ENCODE results near the gene SNX9.

SNX9 gene

DNA sequence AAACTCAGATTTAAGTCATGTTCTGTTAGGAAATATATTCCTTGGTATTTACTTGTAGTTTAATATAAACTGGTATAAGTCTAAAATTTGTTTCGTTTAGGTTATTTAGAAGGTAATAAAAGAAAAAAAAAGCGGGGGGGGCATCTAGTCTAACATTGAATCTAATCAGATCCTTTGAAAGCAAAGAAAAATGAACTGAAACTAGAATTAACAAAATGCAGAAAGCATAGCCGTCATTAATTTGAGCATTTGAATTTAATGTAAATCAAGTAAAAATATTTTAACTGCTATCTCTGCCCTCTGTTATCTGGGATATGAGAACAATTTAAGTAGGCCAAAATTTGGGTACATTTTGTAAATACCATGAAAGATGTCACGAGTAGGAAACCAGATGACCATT, 54.1 kb downstream of the SNX9 start:
- Histone ChIP-seq H3K27me3 (ENCODE audit: insufficient read depth, low read length) (no peaks in the 10 kb centered on the region; the same call in 1 of the 2 replicates), H3K36me3 (ENCODE audit: insufficient read depth, low read length) (no peaks in the 10 kb centered on the region), H3K27ac (ENCODE audit: low read depth, low read length, poor library complexity, severe bottlenecking) (no peak overlapping the region), H3K9ac (ENCODE audit: low read length) (no peak overlapping the region), H3F3A (ENCODE audit: insufficient read depth, low read length) (no peaks in the 10 kb centered on the region), H3K4me2 (ENCODE audit: low read length) (no peak overlapping the region), H4K20me1 (ENCODE audit: insufficient read depth, low read length) (no peaks in the 10 kb centered on the region), H2AFZ (ENCODE audit: low read length) (no peak overlapping the region), H3K9me2 (ENCODE audit: low read depth, low read length) (no peaks in the 10 kb centered on the region), H3K4me1 (ENCODE audit: insufficient read depth, low read length, severe bottlenecking) (no peaks in the 10 kb centered on the region), H3K79me2 (ENCODE audit: insufficient read depth, low read length) (no peaks in the 10 kb centered on the region), H3K9me3 (ENCODE audit: low read length) (no peaks in the 10 kb centered on the region), H3K4me3 (ENCODE audit: low read depth, low read length, poor library complexity, severe bottlenecking) (no peak overlapping the region)
- TF ChIP-seq EZH2 (IDR thresholded peaks at IDR 0.05; ENCODE audit: borderline replicate concordance, low read length), result no peak

DNA sequence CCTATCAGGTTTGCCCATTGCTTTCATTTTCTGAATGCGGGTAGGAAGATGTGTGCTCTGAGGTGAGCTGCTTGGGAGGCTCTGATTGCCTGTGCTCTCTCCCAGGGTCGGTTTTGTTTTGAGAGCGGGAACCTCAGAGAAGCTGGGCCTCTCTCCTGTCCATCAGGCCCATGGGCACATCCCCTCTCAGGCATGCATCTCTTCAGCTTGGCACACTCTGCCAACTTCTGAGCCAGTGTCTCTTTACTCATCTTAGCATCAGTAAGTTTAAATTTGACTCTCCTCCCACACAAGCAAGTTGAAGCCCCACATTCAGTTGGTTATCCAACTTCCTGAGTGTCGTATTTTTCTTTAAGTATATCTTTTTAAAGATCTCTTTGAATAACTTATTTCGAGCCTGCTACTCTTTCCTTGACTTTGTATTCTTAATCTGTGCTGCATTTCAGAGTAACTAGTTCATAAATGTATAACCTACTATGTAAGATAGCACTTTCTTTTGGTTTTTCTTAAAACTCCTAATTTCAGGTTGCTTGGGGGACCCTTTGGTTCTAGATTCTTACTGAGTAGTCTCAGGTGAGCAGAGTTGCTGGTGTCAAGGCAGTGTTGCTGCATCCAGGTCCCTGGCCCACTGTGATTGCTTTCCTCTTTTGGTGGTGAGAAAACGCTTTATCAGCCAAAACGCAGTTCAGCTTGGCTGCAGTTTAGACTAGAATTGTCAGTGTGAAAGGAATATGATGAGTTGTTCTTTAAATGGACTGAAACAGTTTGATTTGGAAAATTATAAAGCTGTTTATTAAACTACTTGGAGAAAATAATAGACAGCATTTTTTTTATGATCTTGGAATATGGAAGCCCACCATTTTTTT, 54.8 kb downstream of the SNX9 start:
- Histone ChIP-seq H3F3A (ENCODE audit: insufficient read depth, low read length) (no peaks in the 10 kb centered on the region), H3K9me2 (ENCODE audit: low read depth, low read length) (no peaks in the 10 kb centered on the region), H3K4me2 (ENCODE audit: low read length) (no peak overlapping the region), H3K4me3 (ENCODE audit: low read depth, low read length, poor library complexity, severe bottlenecking) (no peak overlapping the region), H3K9ac (ENCODE audit: low read length) (no peak overlapping the region), H3K27ac (ENCODE audit: low read depth, low read length, poor library complexity, severe bottlenecking) (no peak overlapping the region), H3K27me3 (ENCODE audit: insufficient read depth, low read length) (no peaks in the 10 kb centered on the region), H3K9me3 (ENCODE audit: low read length) (no peaks in the 10 kb centered on the region), H3K4me1 (ENCODE audit: insufficient read depth, low read length, severe bottlenecking) (no peaks in the 10 kb centered on the region), H3K79me2 (ENCODE audit: insufficient read depth, low read length) (no peaks in the 10 kb centered on the region), H3K36me3 (ENCODE audit: insufficient read depth, low read length) (no peaks in the 10 kb centered on the region), H4K20me1 (ENCODE audit: insufficient read depth, low read length) (no peaks in the 10 kb centered on the region), H2AFZ (ENCODE audit: low read length) (no peak overlapping the region)
- no peak for TF ChIP-seq EZH2 (IDR thresholded peaks at IDR 0.05; ENCODE audit: borderline replicate concordance, low read length)
- TF ChIP-seq, protein P1, sequence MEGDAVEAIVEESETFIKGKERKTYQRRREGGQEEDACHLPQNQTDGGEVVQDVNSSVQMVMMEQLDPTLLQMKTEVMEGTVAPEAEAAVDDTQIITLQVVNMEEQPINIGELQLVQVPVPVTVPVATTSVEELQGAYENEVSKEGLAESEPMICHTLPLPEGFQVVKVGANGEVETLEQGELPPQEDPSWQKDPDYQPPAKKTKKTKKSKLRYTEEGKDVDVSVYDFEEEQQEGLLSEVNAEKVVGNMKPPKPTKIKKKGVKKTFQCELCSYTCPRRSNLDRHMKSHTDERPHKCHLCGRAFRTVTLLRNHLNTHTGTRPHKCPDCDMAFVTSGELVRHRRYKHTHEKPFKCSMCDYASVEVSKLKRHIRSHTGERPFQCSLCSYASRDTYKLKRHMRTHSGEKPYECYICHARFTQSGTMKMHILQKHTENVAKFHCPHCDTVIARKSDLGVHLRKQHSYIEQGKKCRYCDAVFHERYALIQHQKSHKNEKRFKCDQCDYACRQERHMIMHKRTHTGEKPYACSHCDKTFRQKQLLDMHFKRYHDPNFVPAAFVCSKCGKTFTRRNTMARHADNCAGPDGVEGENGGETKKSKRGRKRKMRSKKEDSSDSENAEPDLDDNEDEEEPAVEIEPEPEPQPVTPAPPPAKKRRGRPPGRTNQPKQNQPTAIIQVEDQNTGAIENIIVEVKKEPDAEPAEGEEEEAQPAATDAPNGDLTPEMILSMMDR (IDR thresholded peaks at IDR 0.05; ENCODE audit: low read length), result no peak

DNA sequence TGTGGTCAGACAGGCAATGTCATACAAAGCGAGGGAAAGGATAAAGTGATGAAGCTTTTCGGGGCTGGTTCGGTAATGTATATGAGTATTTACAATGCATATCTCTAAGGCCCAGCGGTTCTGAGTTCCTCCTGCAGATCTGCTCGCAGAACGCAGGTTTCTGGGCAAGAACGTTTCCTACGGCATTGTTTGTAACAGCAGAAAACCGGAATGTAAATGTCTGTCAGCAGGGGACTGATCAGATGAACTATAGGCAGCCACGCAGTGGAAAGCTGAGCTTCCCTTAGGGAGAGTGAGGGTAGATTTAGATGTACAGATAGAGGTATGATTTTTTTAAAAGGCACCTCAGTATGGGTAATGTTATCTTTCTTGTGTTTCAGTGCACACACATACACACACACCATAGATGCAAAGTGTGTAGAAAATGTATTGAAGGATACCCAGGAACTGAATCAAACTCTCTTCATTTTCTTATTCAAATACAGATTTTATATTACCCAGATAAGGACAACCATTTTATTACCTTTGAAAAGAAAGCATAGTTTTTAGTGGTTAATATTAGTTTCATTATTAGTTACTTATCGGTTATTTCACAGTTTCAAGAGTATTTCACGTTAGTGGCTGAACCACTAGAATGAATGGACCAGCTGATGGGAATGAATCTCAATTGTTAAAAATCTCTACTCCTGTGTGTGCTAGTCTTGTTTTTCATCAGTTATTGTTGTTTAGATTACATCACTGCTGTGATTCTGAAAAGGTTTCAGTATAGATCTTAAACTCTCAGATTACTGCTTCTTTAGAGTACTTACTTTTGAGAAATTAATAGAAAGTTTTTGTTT, 56.2 kb downstream of the SNX9 start:
- H3K27me3 ChIP-seq (ENCODE audit: insufficient read depth, low read length), result no peaks in the 10 kb centered on the region
- H3K4me3 ChIP-seq (ENCODE audit: low read depth, low read length, poor library complexity, severe bottlenecking), result no peak overlapping the region
- H3K27ac ChIP-seq (ENCODE audit: low read depth, low read length, poor library complexity, severe bottlenecking), result no peak overlapping the region

More for the DNA sequence above, 56.2 kb downstream of the SNX9 start:
- Histone ChIP-seq H3F3A (ENCODE audit: insufficient read depth, low read length) (no peaks in the 10 kb centered on the region), H3K36me3 (ENCODE audit: insufficient read depth, low read length) (no peaks in the 10 kb centered on the region), H3K4me1 (ENCODE audit: insufficient read depth, low read length, severe bottlenecking) (no peaks in the 10 kb centered on the region), H4K20me1 (ENCODE audit: insufficient read depth, low read length) (no peaks in the 10 kb centered on the region), H3K9me2 (ENCODE audit: low read depth, low read length) (no peaks in the 10 kb centered on the region), H3K9me3 (ENCODE audit: low read length) (no peaks in the 10 kb centered on the region), H2AFZ (ENCODE audit: low read length) (no peak overlapping the region), H3K79me2 (ENCODE audit: insufficient read depth, low read length) (no peaks in the 10 kb centered on the region), H3K4me2 (ENCODE audit: low read length) (no peak overlapping the region), H3K9ac (ENCODE audit: low read length) (no peak overlapping the region)
- TF ChIP-seq EZH2 (IDR thresholded peaks at IDR 0.05; ENCODE audit: borderline replicate concordance, low read length), result no peak
- TF ChIP-seq, protein P1 (IDR thresholded peaks at IDR 0.05; ENCODE audit: low read length), result no peak
